Gastrocnemius medialis (tissue), 4 donors: ENCODE measurements around the gene KIAA1549. TPM values are rescaled to one million over a fixed set of nuclear protein-coding genes. Genes with fewer than 3 reads are reported as not detected.

ENCODE experiments used
- ATAC-seq, 2 donors: fragments of 150-250 bp; one replicate each; pipeline ENCODE4 v1.9.1; 2016
- DNase-seq, 2 donors: peaks; one replicate each; pipeline ENCODE4 v3.0.0-alpha.2; 2019
- H3K27ac ChIP-seq, 4 donors: fragments of 200-600 bp; sonication (generic); 1 replicate in 1 of 4; 2 replicates in 3 of 4; pipeline ENCODE4 v1.5.1; 2016 to 2018; ENCODE audit warnings: mild to moderate bottlenecking in 2 of 4, moderate library complexity in 1 of 4
- H3K27me3 ChIP-seq, 3 donors: fragments of 200-600 bp; sonication (generic) in 2 of 3; 1 replicate in 1 of 3; 2 replicates in 2 of 3; pipeline versions ENCODE4 v1.5.1 to v1.6.0; 2016 to 2019; ENCODE audit warnings: mild to moderate bottlenecking in 1 of 3, moderate library complexity in 1 of 3
- H3K36me3 ChIP-seq, 2 donors: fragments of 200-600 bp; sonication (generic) in 1 of 2; one replicate each; pipeline ENCODE4 v1.5.1; 2017 to 2018
- H3K4me1 ChIP-seq, 2 donors: fragments of 200-600 bp; sonication (generic) in 1 of 2; one replicate each; pipeline ENCODE4 v1.5.1; 2016 to 2017; ENCODE audit warnings: mild to moderate bottlenecking in 2 of 2
- H3K4me3 ChIP-seq, 4 donors: fragments of 200-600 bp; sonication (generic) in 3 of 4; 1 replicate in 1 of 4; 2 replicates in 3 of 4; pipeline ENCODE4 v1.5.1; 2016 to 2019; ENCODE audit warnings: mild to moderate bottlenecking in 2 of 4
- H3K9me3 ChIP-seq, 3 donors: fragments of 200-600 bp; sonication (generic) in 2 of 3; 1 replicate in 1 of 3; 2 replicates in 2 of 3; pipeline ENCODE4 v1.5.1; 2016 to 2019
- POLR2A ChIP-seq, 2 donors: fragments of 450-650 bp; IDR thresholded peaks; one replicate each; pipeline ENCODE4 v1.6.1; 2017; ENCODE audit warnings: antibody characterized with exemption in 2 of 2, mild to moderate bottlenecking in 2 of 2, moderate library complexity in 2 of 2
- in situ Hi-C, 4 donors: fragments of 200-750 bp; cut with MboI; loops; one replicate each; pipeline versions ENCODE4 v1.15.0 to v1.8.0; 2017; ENCODE audit warnings: low sequenced_read_pairs in 4 of 4
- intact Hi-C: fragments of 100-400 bp; cut with DNase I; formaldehyde crosslinking; loops from one replicate; pipeline ENCODE4 v1.15.1; 2023; ENCODE audit warnings: low total_unique reads
- total RNA-seq, 4 donors: library from RNA; depleted of rRNA; stranded (reverse); fragments of >200 nt; gene quantifications; one replicate each; pipeline versions ENCODE4 v1.1.0 to v1.2.3, GENCODE V29; 2016
- TF ChIP-seq, protein P1 (sequence below), 5 experiments: fragments of 450-650 bp in 3 of 5; fragments of 200-600 bp in 2 of 5; sonication (generic) in 2 of 5; IDR thresholded peaks in 4 of 5; conservative IDR thresholded peaks in 1 of 5; 1 replicate in 4 of 5; 2 replicates in 1 of 5; pipeline ENCODE4 v1.5.1; 2016 to 2019; ENCODE audit warnings: antibody characterized with exemption in 5 of 5, mild to moderate bottlenecking in 3 of 5, moderate library complexity in 3 of 5

Gene KIAA1549
- total RNA-seq, 4 donors from 2014 or later: 0.55 to 0.87 (median 0.75) TPM

DNA sequence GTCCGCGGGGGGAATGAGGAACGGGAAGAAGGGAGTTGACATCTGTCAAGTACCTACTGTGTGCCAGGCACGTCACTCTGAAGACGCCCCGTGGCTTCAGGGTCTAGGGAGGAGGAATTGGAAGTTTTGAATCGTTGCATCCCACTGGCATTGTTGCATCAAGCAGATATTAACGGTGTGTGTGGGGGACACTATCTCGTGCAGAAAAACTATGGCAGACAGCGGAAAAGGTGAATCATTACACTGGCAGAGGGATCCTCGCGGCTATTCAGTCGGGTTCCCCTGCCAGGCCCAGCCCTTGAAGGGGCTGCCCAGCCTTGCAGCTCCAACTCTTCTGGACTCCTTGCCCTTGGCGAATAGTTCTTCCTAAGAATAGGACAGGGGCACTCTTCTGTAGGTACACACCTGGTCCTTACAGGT lies 1.0 kb upstream of the KIAA1549 start:
- Histone ChIP-seq H3K9me3 (no peaks in the 10 kb centered on the region), H3K27me3 (peaks cover 2 to 10% (median 7%) of the 10 kb centered on the region in 3 donors), H3K36me3 (no peaks in the 10 kb centered on the region), H3K4me3 (peak overlapping the region; percentile 44 to 52 (median 49)), H3K4me1 (peaks cover 5 to 7% of the 10 kb centered on the region in 2 donors), H3K27ac (no peak overlapping the region)
- DNase-seq (no peak), ATAC-seq (no peak)
- TF ChIP-seq POLR2A (IDR thresholded peaks at IDR 0.05): no peak
- TF ChIP-seq, protein P1, sequence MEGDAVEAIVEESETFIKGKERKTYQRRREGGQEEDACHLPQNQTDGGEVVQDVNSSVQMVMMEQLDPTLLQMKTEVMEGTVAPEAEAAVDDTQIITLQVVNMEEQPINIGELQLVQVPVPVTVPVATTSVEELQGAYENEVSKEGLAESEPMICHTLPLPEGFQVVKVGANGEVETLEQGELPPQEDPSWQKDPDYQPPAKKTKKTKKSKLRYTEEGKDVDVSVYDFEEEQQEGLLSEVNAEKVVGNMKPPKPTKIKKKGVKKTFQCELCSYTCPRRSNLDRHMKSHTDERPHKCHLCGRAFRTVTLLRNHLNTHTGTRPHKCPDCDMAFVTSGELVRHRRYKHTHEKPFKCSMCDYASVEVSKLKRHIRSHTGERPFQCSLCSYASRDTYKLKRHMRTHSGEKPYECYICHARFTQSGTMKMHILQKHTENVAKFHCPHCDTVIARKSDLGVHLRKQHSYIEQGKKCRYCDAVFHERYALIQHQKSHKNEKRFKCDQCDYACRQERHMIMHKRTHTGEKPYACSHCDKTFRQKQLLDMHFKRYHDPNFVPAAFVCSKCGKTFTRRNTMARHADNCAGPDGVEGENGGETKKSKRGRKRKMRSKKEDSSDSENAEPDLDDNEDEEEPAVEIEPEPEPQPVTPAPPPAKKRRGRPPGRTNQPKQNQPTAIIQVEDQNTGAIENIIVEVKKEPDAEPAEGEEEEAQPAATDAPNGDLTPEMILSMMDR (IDR thresholded peaks at IDR 0.05 in 4 of 5, conservative IDR thresholded peaks at IDR 0.05 in 1 of 5): no peak
- in situ Hi-C loops: loop anchor here in 1 of 4 donors (10.0 kb wide), 1 partner anchor 97 kb away; no protein-coding TSS in a partner anchor
- intact Hi-C loops: no loop called here

DNA sequence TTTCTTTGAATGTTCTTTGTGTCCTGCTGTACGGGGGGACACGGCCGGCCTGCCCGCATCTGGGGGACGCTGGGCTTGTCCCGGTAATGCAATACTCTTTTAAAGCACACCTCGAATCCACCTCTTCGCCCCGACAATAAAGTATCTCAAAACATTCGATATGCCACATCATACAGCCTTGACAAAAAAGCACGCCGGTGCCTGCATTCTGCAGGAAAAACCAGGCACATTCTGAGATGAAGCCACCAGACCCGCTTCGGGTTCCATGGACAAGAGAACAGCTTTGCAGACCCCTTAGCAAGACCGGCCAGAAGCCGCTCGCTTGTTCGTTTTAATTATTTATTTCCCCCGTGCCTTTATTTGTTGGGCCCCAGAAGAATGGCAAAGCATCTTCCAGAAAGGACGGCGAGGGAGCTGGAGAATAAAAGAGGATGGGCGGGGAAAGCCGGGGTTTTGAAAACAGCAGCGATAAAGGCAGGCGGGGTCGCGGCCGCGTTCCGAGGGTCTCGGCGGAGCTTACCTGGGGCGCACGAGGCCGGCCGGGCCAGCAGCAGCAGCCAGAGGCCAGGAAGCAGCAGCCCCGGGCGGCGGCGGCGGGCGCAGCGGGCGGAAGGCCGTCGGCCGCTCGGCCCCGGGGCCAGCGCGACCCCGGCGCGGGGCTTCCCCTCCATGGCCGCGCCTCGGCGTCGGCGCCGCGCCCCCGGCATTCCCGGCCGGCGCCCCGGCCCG lies 462 bp downstream of the KIAA1549 start:
- ATAC-seq (peak; percentile 35 to 44), DNase-seq (no peak)
- in situ Hi-C loops: loop anchor here in 1 of 4 donors (10.0 kb wide), 1 partner anchor 96 kb away; no protein-coding TSS in a partner anchor
- H3K4me1 ChIP-seq: peaks cover 5 to 11% of the 10 kb centered on the region in 2 donors
- intact Hi-C loops: loop anchor here (2.0 kb wide), 1 partner anchor 94 kb away; no protein-coding TSS in a partner anchor
- H3K27me3 ChIP-seq: peaks cover 2 to 19% (median 7%) of the 10 kb centered on the region in 3 donors
- TF ChIP-seq POLR2A (IDR thresholded peaks at IDR 0.05): no peak
- TF ChIP-seq, protein P1 (IDR thresholded peaks at IDR 0.05 in 4 of 5, conservative IDR thresholded peaks at IDR 0.05 in 1 of 5): no peak
- H3K4me3 ChIP-seq: peak overlapping the region; percentile 47 to 63 (median 57)
- H3K9me3 ChIP-seq: no peaks in the 10 kb centered on the region
- no peak overlapping the region for H3K27ac ChIP-seq
- H3K36me3 ChIP-seq: no peaks in the 10 kb centered on the region

- DNase-seq (no peak), ATAC-seq (no peak)
- H3K4me1 ChIP-seq: peaks cover 5 to 16% of the 10 kb centered on the region in 2 donors
- H3K9me3 ChIP-seq: no peaks in the 10 kb centered on the region
- TF ChIP-seq, protein P1 (IDR thresholded peaks at IDR 0.05 in 4 of 5, conservative IDR thresholded peaks at IDR 0.05 in 1 of 5): no peak
- no peak for TF ChIP-seq POLR2A (IDR thresholded peaks at IDR 0.05)
- peaks cover 2 to 20% (median 7%) of the 10 kb centered on the region in 3 donors for H3K27me3 ChIP-seq
- H3K36me3 ChIP-seq: no peaks in the 10 kb centered on the region
- H3K4me3 ChIP-seq: peak overlapping the region; percentile 47 to 63 (median 57)
- no peak overlapping the region for H3K27ac ChIP-seq
- in situ Hi-C loops (loop anchor here in 1 of 4 donors (10.0 kb wide), 1 partner anchor 95 kb away; no protein-coding TSS in a partner anchor), intact Hi-C loops (loop anchor here (2.0 kb wide), 1 partner anchor 93 kb away; no protein-coding TSS in a partner anchor)
These were observed 1.1 kb downstream of the KIAA1549 start for GRCh38 chr7:138979988-138980562.

- ATAC-seq (no peak), DNase-seq (no peak)
- Histone ChIP-seq H3K4me3 (peak overlapping the region in 1 of 4 donors; percentile 53), H3K36me3 (no peaks in the 10 kb centered on the region), H3K9me3 (no peaks in the 10 kb centered on the region), H3K27ac (no peak overlapping the region), H3K27me3 (peaks cover 2 to 20% (median 7%) of the 10 kb centered on the region in 3 donors), H3K4me1 (peaks cover 5 to 16% of the 10 kb centered on the region in 2 donors)
- in situ Hi-C loops: no loop called here
- no peak for TF ChIP-seq POLR2A (IDR thresholded peaks at IDR 0.05)
- TF ChIP-seq, protein P1 (IDR thresholded peaks at IDR 0.05 in 4 of 5, conservative IDR thresholded peaks at IDR 0.05 in 1 of 5): no peak
- intact Hi-C loops: no loop called here
These were observed 1.8 kb downstream of the KIAA1549 start for GRCh38 chr7:138979226-138979979.
